NCI-H2196 (cell line): ENCODE measurements around the gene LRRC28.

Experiments
- DNase-seq: peaks from one replicate; lab custom pipeline; 2025; ENCODE audit not compliant: unreplicated experiment; lab: John Stamatoyannopoulos, UW

The LRRC28 gene

GRCh38 chr15:99341786-99342185 is 90.5 kb downstream of the LRRC28 start:
- no peak for DNase-seq

- no peak for DNase-seq
These were observed 91.9 kb downstream of the LRRC28 start for GRCh38 chr15:99343208-99343607.

- no peak for DNase-seq
These were observed 92.7 kb downstream of the LRRC28 start for GRCh38 chr15:99343881-99344551.

GRCh38 chr15:99344639-99345038 is 93.4 kb downstream of the LRRC28 start:
- DNase-seq, result no peak

- no peak for DNase-seq
These were observed 94.0 kb downstream of the LRRC28 start for GRCh38 chr15:99345242-99345641.

GRCh38 chr15:99345832-99346462 is 94.7 kb downstream of the LRRC28 start:
- DNase-seq, result no peak

- no peak for DNase-seq
These were observed 96.3 kb downstream of the LRRC28 start for GRCh38 chr15:99347574-99347973.

GRCh38 chr15:99348412-99348811 is 97.1 kb downstream of the LRRC28 start:
- no peak for DNase-seq

- DNase-seq, result no peak
These were observed 99.1 kb downstream of the LRRC28 start for GRCh38 chr15:99350408-99350807.

- DNase-seq, result no peak
These were observed 108.5 kb downstream of the LRRC28 start for GRCh38 chr15:99359769-99360168.

- no peak for DNase-seq
These were observed 110.4 kb downstream of the LRRC28 start for GRCh38 chr15:99361545-99362185.

GRCh38 chr15:99365242-99365641 is 114.0 kb downstream of the LRRC28 start:
- DNase-seq, result no peak

GRCh38 chr15:99366013-99366412 is 114.7 kb downstream of the LRRC28 start:
- DNase-seq, result no peak

GRCh38 chr15:99368743-99369142 is 117.5 kb downstream of the LRRC28 start:
- DNase-seq, result no peak

GRCh38 chr15:99369196-99369595 is 117.9 kb downstream of the LRRC28 start:
- no peak for DNase-seq

GRCh38 chr15:99371180-99372103 is 120.2 kb downstream of the LRRC28 start:
- DNase-seq, result no peak

GRCh38 chr15:99385005-99385669 is 133.9 kb downstream of the LRRC28 start:
- DNase-seq, result no peak

GRCh38 chr15:99385865-99386264 is 134.6 kb downstream of the LRRC28 start:
- no peak for DNase-seq

- no peak for DNase-seq
These were observed 135.1 kb downstream of the LRRC28 start for GRCh38 chr15:99386391-99386790.

GRCh38 chr15:99387421-99388168 is 136.3 kb downstream of the LRRC28 start:
- no peak for DNase-seq
